HG02623 (cell line): ENCODE measurements around the gene BCL11A.

Source experiments
- ATAC-seq: cut with Tn5 transposase; IDR thresholded peaks from one replicate; pipeline ENCODE4 v1.9.1; 2021; ENCODE audit warnings: moderate library complexity; ENCODE audit not compliant: unreplicated experiment

Gene BCL11A

GRCh38 chr2:60528281-60529020 is 25.0 kb downstream of the BCL11A start:
- ATAC-seq = no peak

GRCh38 chr2:60527762-60528161 is 25.7 kb downstream of the BCL11A start:
- no peak for ATAC-seq

- ATAC-seq = no peak
Measured at GRCh38 chr2:60526623-60527022, 26.8 kb downstream of the BCL11A start.

- no peak for ATAC-seq
Measured at GRCh38 chr2:60525899-60526298, 27.6 kb downstream of the BCL11A start.

GRCh38 chr2:60524874-60525273 is 28.6 kb downstream of the BCL11A start:
- ATAC-seq = no peak

GRCh38 chr2:60523963-60524362 is 29.5 kb downstream of the BCL11A start:
- ATAC-seq = no peak

- no peak for ATAC-seq
Measured at GRCh38 chr2:60522462-60522861, 31.0 kb downstream of the BCL11A start.

GRCh38 chr2:60521626-60522025 is 31.8 kb downstream of the BCL11A start:
- no peak for ATAC-seq

- no peak for ATAC-seq
Measured at GRCh38 chr2:60520917-60521539, 32.4 kb downstream of the BCL11A start.

- no peak for ATAC-seq
Measured at GRCh38 chr2:60520151-60520876, 33.1 kb downstream of the BCL11A start.

- no peak for ATAC-seq
Measured at GRCh38 chr2:60519231-60519863, 34.1 kb downstream of the BCL11A start.

GRCh38 chr2:60518567-60518966 is 34.9 kb downstream of the BCL11A start:
- ATAC-seq = no peak

GRCh38 chr2:60517446-60517845 is 36.0 kb downstream of the BCL11A start:
- no peak for ATAC-seq

GRCh38 chr2:60516826-60517225 is 36.6 kb downstream of the BCL11A start:
- no peak for ATAC-seq

GRCh38 chr2:60516383-60516811 is 37.1 kb downstream of the BCL11A start:
- ATAC-seq = no peak

GRCh38 chr2:60515721-60516226 is 37.7 kb downstream of the BCL11A start:
- ATAC-seq = peak; percentile 89

GRCh38 chr2:60513996-60514395 is 39.5 kb downstream of the BCL11A start:
- ATAC-seq = no peak

- ATAC-seq = no peak
Measured at GRCh38 chr2:60513191-60513590, 40.3 kb downstream of the BCL11A start.

- ATAC-seq = no peak
Measured at GRCh38 chr2:60512641-60513040, 40.8 kb downstream of the BCL11A start.

GRCh38 chr2:60512062-60512622 is 41.3 kb downstream of the BCL11A start:
- ATAC-seq = no peak

- ATAC-seq = no peak
Measured at GRCh38 chr2:60510713-60511112, 42.7 kb downstream of the BCL11A start.
